Sigmoid colon (tissue), 7 donors: ENCODE data around the gene TSPO. TPM values are rescaled to one million over a fixed set of nuclear protein-coding genes. Genes with fewer than 3 reads are reported as not detected.

Experiments
- DNase-seq: peaks from one replicate; pipeline ENCODE4 v3.0.0-alpha.2; 2019
- H3K27ac ChIP-seq, 4 donors: fragments of 200-600 bp; sonication (generic); one replicate each; pipeline ENCODE4 v1.5.1; 2016 to 2019; ENCODE audit warnings: mild to moderate bottlenecking in 1 of 4
- H3K27me3 ChIP-seq, 3 donors: fragments of 200-600 bp; sonication (generic); one replicate each; pipeline ENCODE4 v1.5.1; 2019; ENCODE audit warnings: mild to moderate bottlenecking in 1 of 3
- H3K36me3 ChIP-seq, 4 donors: fragments of 200-600 bp; sonication (generic); one replicate each; pipeline ENCODE4 v1.5.1; 2016 to 2019
- H3K4me1 ChIP-seq, 4 donors: fragments of 200-600 bp; sonication (generic); one replicate each; pipeline ENCODE4 v1.5.1; 2017 to 2019
- H3K4me3 ChIP-seq, 4 donors: fragments of 200-600 bp; sonication (generic); one replicate each; pipeline ENCODE4 v1.5.1; 2017 to 2019; ENCODE audit warnings: mild to moderate bottlenecking in 2 of 4, moderate library complexity in 1 of 4
- H3K9me3 ChIP-seq, 4 donors: fragments of 200-600 bp in 3 of 4; sonication (generic) in 3 of 4; one replicate each; pipeline versions ENCODE4 v1.5.1 to v1.6.1; 2013 to 2019
- EP300 ChIP-seq, 4 donors: sonication (generic); formaldehyde crosslinking; IDR thresholded peaks; one replicate each; pipeline ENCODE4 v1.6.1; 2017; ENCODE audit warnings: antibody characterized with exemption in 4 of 4
- POLR2A ChIP-seq, 2 donors: fragments of 450-650 bp; IDR thresholded peaks; one replicate each; pipeline ENCODE4 v1.6.1; 2016; ENCODE audit warnings: antibody characterized with exemption in 2 of 2, mild to moderate bottlenecking in 2 of 2, moderate library complexity in 2 of 2
- POLR2AphosphoS5 ChIP-seq, 4 donors: sonication (generic); formaldehyde crosslinking; IDR thresholded peaks; one replicate each; pipeline ENCODE4 v1.6.1; 2017; ENCODE audit warnings: antibody characterized with exemption in 4 of 4
- whole genome bisulfite sequencing, 2 donors: extraction: QIAGEN DNeasy Blood & Tissue Kit; methylation state at CpG; one replicate each; pipeline ENCODE4 v1.1.7; 2013; 5-methylcytosine and 5-hydroxymethylcytosine counted together
- intact Hi-C: fragments of 100-400 bp; cut with DNase I; formaldehyde crosslinking; loops from one replicate; pipeline ENCODE4 v1.15.1; 2023
- polyA plus RNA-seq, 3 donors: library from polyadenylated mRNA; stranded (reverse); fragments of 200-250 nt; gene quantifications; one replicate each; pipeline ENCODE4 v1.2.3, GENCODE V29; 2013
- total RNA-seq, 4 donors: library from RNA; depleted of rRNA; stranded (reverse); fragments of >200 nt; gene quantifications; one replicate each; pipeline ENCODE4 v1.1.0, GENCODE V29; 2016
- TF ChIP-seq, protein P1 (sequence below), 4 experiments: fragments of 450-650 bp in 3 of 4; fragments of 200-600 bp in 1 of 4; IDR thresholded peaks; one replicate each; pipeline ENCODE4 v1.5.1; 2016 to 2019; ENCODE audit warnings: antibody characterized with exemption in 4 of 4, mild to moderate bottlenecking in 3 of 4, moderate library complexity in 2 of 4
- donor health status: healthy with polysubstance abuse.
- donor health status: Bipolar disorder and iron deficiency.
- donor health status: healthy.

TSPO gene
- total and polyA plus RNA-seq, 7 donors, result 126 to 513 (median 219) TPM

DNA sequence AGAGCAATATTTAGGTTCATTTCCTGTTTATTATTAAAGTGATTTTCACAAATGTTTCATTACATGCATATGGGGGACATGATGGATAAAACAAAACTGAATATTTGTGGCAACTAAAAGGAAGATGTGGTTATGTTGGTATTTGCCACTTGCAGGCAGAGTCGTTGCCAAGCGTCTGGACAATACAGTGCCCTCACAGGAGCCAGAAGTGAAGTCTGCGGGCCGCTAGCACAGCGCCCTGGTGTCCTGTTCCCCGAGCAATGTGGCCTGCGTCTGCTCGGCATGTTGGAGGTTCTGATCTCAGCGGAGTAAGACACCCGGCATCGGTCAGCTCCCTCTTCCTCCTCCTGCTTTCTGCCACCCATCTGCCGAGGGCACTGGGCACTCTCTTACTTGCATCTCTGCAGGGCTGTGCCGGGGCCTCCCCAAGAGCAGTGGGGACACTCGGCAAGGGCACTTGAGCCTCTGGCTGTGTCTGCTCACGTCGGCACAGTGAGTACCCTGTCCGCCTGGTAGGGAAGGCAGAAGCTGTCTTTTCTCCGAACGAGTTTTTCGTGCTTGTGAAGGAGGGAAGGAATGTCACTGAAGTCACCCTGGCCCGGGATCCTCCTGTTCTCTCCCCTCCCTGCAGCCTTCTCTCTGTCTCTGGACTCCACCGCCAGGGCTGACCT is 46.0 kb downstream of the TSPO start:
- 58 to 69% methylated on average over 22 of the region's 22 CpGs for WGBS, 2 donors
- H3K36me3 ChIP-seq, result no peaks in the 10 kb centered on the region
- H3K4me1 ChIP-seq, result no peaks in the 10 kb centered on the region
- peaks cover 0 to 39% (median 0%) of the 10 kb centered on the region in 3 donors for H3K27me3 ChIP-seq
- no peak overlapping the region for H3K4me3 ChIP-seq
- TF ChIP-seq POLR2A (IDR thresholded peaks at IDR 0.05) (no peak), EP300 (IDR thresholded peaks at IDR 0.05) (no peak), POLR2AphosphoS5 (IDR thresholded peaks at IDR 0.05) (no peak)
- TF ChIP-seq, protein P1, sequence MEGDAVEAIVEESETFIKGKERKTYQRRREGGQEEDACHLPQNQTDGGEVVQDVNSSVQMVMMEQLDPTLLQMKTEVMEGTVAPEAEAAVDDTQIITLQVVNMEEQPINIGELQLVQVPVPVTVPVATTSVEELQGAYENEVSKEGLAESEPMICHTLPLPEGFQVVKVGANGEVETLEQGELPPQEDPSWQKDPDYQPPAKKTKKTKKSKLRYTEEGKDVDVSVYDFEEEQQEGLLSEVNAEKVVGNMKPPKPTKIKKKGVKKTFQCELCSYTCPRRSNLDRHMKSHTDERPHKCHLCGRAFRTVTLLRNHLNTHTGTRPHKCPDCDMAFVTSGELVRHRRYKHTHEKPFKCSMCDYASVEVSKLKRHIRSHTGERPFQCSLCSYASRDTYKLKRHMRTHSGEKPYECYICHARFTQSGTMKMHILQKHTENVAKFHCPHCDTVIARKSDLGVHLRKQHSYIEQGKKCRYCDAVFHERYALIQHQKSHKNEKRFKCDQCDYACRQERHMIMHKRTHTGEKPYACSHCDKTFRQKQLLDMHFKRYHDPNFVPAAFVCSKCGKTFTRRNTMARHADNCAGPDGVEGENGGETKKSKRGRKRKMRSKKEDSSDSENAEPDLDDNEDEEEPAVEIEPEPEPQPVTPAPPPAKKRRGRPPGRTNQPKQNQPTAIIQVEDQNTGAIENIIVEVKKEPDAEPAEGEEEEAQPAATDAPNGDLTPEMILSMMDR (IDR thresholded peaks at IDR 0.05), result no peak
- no peaks in the 10 kb centered on the region for H3K9me3 ChIP-seq
- intact Hi-C loops, result no loop called here
- no peak overlapping the region for H3K27ac ChIP-seq
- DNase-seq, result no peak

DNA sequence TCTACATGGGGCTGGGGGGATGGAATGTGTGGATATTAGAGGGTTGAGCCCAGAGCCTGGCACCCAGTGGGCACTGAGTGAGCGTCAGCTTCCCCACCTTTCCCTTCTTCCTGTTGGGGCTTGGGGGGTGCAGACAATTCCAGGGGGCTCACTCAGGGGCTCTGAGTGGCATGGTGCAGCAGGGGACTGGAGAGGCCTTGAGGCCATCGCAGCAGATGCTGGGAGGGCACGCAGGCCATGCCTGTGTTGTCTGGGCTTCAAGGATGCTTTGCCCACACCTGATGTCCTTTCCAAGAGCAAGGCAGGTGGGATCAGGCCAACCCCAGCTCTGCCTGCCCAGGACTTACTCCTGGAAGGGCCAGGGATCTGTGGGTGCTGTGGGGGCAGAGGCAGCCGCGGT is 46.8 kb downstream of the TSPO start:
- Histone ChIP-seq H3K36me3 (no peaks in the 10 kb centered on the region), H3K27me3 (peaks cover 0 to 39% (median 0%) of the 10 kb centered on the region in 3 donors), H3K4me1 (no peaks in the 10 kb centered on the region), H3K27ac (no peak overlapping the region), H3K4me3 (no peak overlapping the region), H3K9me3 (no peaks in the 10 kb centered on the region)
- intact Hi-C loops, result no loop called here
- TF ChIP-seq POLR2AphosphoS5 (IDR thresholded peaks at IDR 0.05) (no peak), POLR2A (IDR thresholded peaks at IDR 0.05) (no peak), EP300 (IDR thresholded peaks at IDR 0.05) (no peak)
- TF ChIP-seq, protein P1 (IDR thresholded peaks at IDR 0.05), result no peak
- WGBS, 2 donors, result 72 to 78% methylated on average over 5 of the region's 5 CpGs
- DNase-seq, result no peak

DNA sequence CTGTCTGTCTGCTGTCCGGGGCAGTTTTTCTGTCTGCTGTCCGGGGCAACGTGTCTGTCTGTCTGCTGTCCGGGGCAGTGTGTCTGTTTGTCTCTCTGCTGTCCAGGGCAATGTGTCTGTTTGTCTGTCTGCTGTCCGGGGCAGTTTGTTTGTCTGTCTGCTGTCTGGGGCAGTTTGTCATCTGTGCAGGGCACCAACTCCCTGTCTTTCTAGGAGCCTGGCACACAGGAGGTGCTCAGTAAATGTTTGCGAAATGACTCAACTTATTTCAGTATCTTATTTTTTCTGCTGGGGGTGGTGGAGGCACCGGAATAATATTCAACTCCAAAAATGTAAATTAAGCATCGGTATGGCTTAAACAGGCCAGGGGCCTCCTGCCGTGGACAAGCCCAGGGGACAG is 47.6 kb downstream of the TSPO start:
- WGBS, 2 donors, result 69 to 82% methylated on average over 9 of the region's 9 CpGs
- Histone ChIP-seq H3K4me1 (no peaks in the 10 kb centered on the region), H3K27me3 (peaks cover 0 to 39% (median 0%) of the 10 kb centered on the region in 3 donors), H3K4me3 (no peak overlapping the region), H3K9me3 (no peaks in the 10 kb centered on the region), H3K27ac (no peak overlapping the region), H3K36me3 (no peaks in the 10 kb centered on the region)
- intact Hi-C loops, result no loop called here
- DNase-seq, result no peak
- TF ChIP-seq POLR2A (IDR thresholded peaks at IDR 0.05), result no peak
- TF ChIP-seq, protein P1 (IDR thresholded peaks at IDR 0.05), result no peak
- TF ChIP-seq POLR2AphosphoS5 (IDR thresholded peaks at IDR 0.05), result no peak
- no peak for TF ChIP-seq EP300 (IDR thresholded peaks at IDR 0.05)

DNA sequence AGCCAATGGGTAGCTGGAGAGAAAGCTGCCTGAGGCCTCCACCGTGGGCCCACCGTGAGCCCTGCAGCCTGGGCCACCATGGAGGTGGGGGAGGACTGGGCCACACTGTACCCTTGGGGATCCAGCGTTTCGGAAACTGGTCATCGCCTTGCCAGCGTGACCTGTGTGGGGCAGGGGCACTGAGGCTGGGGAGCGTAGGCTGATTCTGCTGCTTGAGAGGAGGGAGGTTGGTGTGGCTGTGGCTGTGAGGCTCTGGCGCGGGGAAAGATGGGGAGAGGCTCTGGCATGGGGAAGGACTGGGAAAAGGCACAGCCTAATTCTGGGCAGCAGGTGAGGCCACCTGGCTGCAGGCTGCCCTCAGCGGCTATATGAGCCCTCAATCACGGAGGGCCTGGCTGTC is 48.2 kb downstream of the TSPO start:
- Histone ChIP-seq H3K36me3 (no peaks in the 10 kb centered on the region), H3K4me1 (no peaks in the 10 kb centered on the region), H3K27ac (no peak overlapping the region), H3K27me3 (peaks cover 0 to 39% (median 0%) of the 10 kb centered on the region in 3 donors), H3K9me3 (no peaks in the 10 kb centered on the region), H3K4me3 (no peak overlapping the region)
- no peak for DNase-seq
- WGBS, 2 donors, result 84 to 86% methylated on average over 11 of the region's 11 CpGs
- no peak for TF ChIP-seq POLR2A (IDR thresholded peaks at IDR 0.05)
- TF ChIP-seq, protein P1 (IDR thresholded peaks at IDR 0.05), result no peak
- no peak for TF ChIP-seq EP300 (IDR thresholded peaks at IDR 0.05)
- TF ChIP-seq POLR2AphosphoS5 (IDR thresholded peaks at IDR 0.05), result no peak
- intact Hi-C loops, result no loop called here

DNA sequence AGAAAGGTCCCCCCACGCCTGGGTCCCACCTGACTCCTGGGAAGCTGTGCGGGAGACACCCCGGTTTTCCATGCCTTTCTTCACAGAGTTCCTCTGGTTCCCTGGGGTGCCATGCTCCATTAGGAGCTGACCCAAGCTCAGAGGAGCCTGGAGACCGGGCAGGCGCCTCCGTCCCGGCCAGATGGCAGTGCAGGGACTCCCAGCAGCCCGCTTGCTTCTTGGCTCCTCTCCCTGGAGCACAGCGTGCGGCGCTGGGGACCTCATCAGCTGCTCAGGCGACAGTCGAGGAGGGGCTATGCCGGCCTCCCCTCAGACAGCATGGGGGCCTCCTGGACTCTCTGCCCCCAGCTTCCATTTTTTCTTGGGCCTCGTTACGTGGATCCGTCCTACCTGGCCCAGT is 48.7 kb downstream of the TSPO start:
- Histone ChIP-seq H3K36me3 (no peaks in the 10 kb centered on the region), H3K27ac (no peak overlapping the region), H3K4me1 (no peaks in the 10 kb centered on the region), H3K9me3 (no peaks in the 10 kb centered on the region), H3K4me3 (no peak overlapping the region), H3K27me3 (peaks cover 0 to 39% (median 0%) of the 10 kb centered on the region in 3 donors)
- intact Hi-C loops, result no loop called here
- DNase-seq, result no peak
- TF ChIP-seq, protein P1 (IDR thresholded peaks at IDR 0.05), result no peak
- TF ChIP-seq POLR2AphosphoS5 (IDR thresholded peaks at IDR 0.05) (no peak), POLR2A (IDR thresholded peaks at IDR 0.05) (no peak), EP300 (IDR thresholded peaks at IDR 0.05) (no peak)
- 84 to 86% methylated on average over 17 of the region's 17 CpGs for WGBS, 2 donors
